Measurements from ENCODE around the gene SIPA1. TPM values are rescaled to one million over a fixed set of nuclear protein-coding genes. Genes with fewer than 3 reads are reported as not detected.

The SIPA1 gene
- total and polyA plus RNA-seq, 2 of the 13 experiments (the other 11 are each of a cell fraction or from before 2014, with no cell fraction given), result 5.8 to 7.7 TPM

- TF ChIP-seq NFAT5 (CRISPR knock-in tag; IDR thresholded peaks at IDR 0.05) (peak; percentile 36; the same call in 1 of the 2 replicates), ADNP (CRISPR knock-in tag; IDR thresholded peaks at IDR 0.05) (no peak), NR2C2 (CRISPR knock-in tag; IDR thresholded peaks at IDR 0.05; ENCODE audit: borderline replicate concordance) (no peak), ZNF777 (CRISPR knock-in tag; IDR thresholded peaks at IDR 0.05) (no peak), FOSL2 (CRISPR knock-in tag; IDR thresholded peaks at IDR 0.05) (no peak), ELK4 (CRISPR knock-in tag; IDR thresholded peaks at IDR 0.05; ENCODE audit: borderline replicate concordance) (no peak), ZFP36L1 (CRISPR knock-in tag; IDR thresholded peaks at IDR 0.05) (no peak), TBX2 (CRISPR knock-in tag; IDR thresholded peaks at IDR 0.05; ENCODE audit: borderline replicate concordance) (0 out of 2 replicates have a peak, but pooled peaks have one; percentile 25), BCL6 (CRISPR knock-in tag; IDR thresholded peaks at IDR 0.05) (no peak), ZNF263 (CRISPR knock-in tag; IDR thresholded peaks at IDR 0.05) (no peak), ZNF180 (CRISPR knock-in tag; IDR thresholded peaks at IDR 0.05; ENCODE audit: borderline replicate concordance, low read depth) (0 out of 2 replicates have a peak, but pooled peaks have one; percentile 19)
- TF ChIP-seq, protein P1, sequence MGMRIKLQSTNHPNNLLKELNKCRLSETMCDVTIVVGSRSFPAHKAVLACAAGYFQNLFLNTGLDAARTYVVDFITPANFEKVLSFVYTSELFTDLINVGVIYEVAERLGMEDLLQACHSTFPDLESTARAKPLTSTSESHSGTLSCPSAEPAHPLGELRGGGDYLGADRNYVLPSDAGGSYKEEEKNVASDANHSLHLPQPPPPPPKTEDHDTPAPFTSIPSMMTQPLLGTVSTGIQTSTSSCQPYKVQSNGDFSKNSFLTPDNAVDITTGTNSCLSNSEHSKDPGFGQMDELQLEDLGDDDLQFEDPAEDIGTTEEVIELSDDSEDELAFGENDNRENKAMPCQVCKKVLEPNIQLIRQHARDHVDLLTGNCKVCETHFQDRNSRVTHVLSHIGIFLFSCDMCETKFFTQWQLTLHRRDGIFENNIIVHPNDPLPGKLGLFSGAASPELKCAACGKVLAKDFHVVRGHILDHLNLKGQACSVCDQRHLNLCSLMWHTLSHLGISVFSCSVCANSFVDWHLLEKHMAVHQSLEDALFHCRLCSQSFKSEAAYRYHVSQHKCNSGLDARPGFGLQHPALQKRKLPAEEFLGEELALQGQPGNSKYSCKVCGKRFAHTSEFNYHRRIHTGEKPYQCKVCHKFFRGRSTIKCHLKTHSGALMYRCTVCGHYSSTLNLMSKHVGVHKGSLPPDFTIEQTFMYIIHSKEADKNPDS (CRISPR knock-in tag; IDR thresholded peaks at IDR 0.05), result no peak
- TF ChIP-seq, protein P2, sequence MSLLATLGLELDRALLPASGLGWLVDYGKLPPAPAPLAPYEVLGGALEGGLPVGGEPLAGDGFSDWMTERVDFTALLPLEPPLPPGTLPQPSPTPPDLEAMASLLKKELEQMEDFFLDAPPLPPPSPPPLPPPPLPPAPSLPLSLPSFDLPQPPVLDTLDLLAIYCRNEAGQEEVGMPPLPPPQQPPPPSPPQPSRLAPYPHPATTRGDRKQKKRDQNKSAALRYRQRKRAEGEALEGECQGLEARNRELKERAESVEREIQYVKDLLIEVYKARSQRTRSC (CRISPR knock-in tag; IDR thresholded peaks at IDR 0.05; ENCODE audit: low read depth), result peak; percentile 24; the same call in 1 of the 2 replicates
Observed at GRCh38 chr11:65651589-65652510, 13.9 kb downstream of the SIPA1 start (continued).
